ENCODE results near the gene WFDC1.

Gene WFDC1

DNA sequence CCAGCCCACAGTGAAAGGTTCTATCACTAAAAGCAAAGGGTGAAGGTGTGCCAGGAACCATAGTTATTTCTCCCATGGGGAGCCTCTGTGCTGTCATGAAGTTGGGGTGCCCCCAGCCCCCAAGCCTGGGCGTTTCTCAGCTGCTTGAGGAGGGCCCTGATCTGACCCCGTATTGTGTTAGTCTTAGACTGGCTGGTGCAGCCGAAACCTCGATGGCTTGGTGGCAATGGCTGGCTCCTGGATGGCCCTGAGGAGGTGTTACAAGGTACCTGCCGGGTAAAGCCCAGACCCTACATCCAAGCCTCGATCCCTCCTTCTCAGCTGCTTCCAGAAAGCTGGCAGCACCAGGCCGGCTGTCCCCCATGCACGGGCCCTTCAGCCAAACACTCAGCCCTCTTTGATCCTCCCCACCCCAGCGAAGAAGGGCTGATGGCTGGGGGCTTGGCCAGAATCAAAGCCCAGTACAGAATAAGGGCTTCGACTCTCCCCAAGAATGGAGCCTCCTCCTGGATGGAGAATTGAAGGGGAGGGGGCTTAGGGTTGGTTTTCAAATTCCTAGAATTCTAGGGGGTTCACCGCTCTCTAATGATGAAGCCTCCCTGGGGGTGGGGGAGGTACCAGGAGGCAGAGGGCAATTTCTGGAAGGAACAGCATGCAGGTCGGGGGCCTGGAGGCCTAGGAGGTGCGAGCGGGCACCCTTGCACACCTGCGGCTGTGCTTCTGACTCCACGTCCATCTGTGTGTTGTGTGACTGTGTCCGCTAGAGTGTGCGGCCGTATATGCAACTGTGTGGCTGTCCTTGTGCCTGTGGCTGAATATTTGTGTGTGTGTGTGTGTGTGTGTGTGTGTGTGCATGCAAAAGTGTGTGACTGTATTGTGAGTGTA lies 23.7 kb downstream of the WFDC1 start:
- no peak for FAIRE-seq
- DNase-seq (ENCODE audit: insufficient read length, low spot score): no peak
- TF ChIP-seq POLR2A (IDR thresholded peaks at IDR 0.05; ENCODE audit: low read depth, low read length): no peak

DNA sequence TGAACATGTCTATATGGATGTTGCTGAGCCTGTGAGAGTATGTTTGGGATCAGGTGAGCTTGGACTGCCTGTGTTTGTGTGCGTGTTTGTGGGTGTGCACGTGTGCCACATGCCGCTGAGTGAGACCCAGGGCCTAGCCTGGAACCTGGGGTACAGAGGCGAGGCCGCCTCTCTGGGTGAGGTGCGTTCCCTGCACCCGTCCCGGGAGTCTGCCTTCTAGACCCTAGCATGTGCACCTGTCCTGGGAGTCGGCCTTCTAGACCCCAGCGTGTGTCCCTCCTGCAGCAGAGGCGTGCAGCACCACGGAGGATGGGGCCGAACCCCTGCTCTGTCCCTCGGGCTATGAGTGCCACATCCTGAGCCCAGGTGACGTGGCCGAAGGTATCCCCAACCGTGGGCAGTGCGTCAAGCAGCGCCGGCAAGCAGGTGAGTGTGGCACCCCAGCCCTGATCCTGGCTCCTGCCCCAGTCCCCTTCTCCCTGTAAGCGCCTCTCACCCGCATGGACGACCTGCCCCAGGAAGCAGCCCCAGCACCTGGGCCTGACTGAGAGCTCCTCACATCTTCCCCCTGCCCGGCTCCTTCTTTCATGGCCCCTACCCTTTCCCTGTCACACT lies 24.6 kb downstream of the WFDC1 start:
- DNase-seq (ENCODE audit: insufficient read length, low spot score): no peak
- TF ChIP-seq POLR2A (IDR thresholded peaks at IDR 0.05; ENCODE audit: low read depth, low read length): no peak
- FAIRE-seq: no peak

DNA sequence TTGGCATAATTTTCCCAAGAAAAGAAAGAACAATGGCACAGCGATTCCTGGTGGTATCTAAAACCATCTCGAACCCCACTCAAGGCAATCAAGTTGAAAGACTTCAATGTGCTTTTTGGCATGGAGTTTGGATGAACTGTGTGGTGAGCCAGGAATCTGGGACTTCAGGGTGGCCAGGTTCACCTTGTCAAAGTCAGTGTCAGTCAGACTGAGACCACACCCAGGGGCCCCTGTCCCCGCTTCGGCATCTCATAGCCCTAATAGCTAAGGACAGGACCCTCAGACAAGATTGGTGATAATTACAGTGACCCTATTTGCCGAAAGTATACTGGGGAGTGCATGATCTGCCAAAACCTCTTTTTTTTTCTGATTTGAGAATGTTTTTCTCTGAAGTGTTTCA lies 25.8 kb downstream of the WFDC1 start:
- no peak for FAIRE-seq
- no peak for DNase-seq (ENCODE audit: insufficient read length, low spot score)
- TF ChIP-seq POLR2A (IDR thresholded peaks at IDR 0.05; ENCODE audit: low read depth, low read length): no peak

DNA sequence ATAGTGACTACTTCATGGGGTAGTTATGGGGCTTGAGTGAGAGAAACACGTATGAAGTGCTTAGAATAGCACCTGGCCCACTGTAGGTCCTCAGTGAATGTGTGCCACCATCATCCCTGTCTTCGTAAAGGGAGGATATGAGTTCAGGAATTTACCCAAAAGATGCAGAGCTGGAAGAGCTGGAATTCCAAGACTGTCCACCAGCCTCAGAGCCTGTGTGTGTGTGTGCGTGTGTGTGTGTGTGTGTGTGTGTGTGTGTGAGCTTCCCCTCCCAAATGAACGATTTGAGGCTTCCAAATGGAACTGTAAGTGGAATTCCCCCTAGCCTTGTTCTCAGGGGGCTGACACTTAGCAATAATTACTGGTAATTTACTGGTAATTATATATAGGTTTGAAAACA lies 27.3 kb downstream of the WFDC1 start:
- TF ChIP-seq POLR2A (IDR thresholded peaks at IDR 0.05; ENCODE audit: low read depth, low read length): no peak
- no peak for DNase-seq (ENCODE audit: insufficient read length, low spot score)
- FAIRE-seq: no peak

DNA sequence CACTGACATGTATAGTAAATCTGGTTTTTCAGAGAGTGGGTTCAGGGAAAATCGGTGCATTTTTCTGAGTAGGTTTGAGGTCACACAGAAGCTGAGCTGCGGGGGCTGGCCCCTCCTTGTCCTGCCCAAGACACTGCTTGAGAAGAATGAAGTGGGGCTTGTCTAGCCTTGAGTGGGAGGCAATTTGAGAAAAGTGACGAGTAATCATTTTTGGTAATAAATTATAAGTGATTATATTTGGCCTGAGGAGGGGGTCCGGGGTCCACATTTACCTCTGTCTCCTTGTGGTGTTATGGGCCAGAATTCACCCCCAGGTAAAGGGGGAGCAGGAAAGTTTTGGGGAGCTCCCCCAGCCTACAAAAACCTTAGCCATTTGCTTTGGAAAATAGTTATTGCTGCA lies 28.1 kb downstream of the WFDC1 start:
- DNase-seq (ENCODE audit: insufficient read length, low spot score): no peak
- no peak for TF ChIP-seq POLR2A (IDR thresholded peaks at IDR 0.05; ENCODE audit: low read depth, low read length)
- FAIRE-seq: no peak

DNA sequence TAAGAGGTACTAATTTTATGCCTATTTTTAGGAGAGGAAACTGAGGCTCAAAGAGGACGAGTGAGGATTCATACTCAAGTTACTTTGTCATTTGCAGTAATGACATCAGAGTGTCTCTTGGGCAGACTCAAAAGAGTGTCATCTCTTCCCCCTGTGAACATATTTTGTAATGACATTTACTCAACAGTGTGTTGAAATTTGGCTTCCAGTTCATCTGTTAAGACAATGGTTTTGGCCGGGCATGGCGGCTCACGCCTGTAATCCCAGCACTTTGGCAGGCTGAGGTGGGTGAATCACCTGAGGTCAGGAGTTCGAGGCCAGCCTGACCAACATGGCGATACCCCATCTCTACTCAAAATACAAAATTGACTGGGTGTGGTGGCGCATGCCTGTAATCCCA lies 28.9 kb downstream of the WFDC1 start:
- DNase-seq (ENCODE audit: insufficient read length, low spot score): no peak
- FAIRE-seq: no peak
- no peak for TF ChIP-seq POLR2A (IDR thresholded peaks at IDR 0.05; ENCODE audit: low read depth, low read length)

DNA sequence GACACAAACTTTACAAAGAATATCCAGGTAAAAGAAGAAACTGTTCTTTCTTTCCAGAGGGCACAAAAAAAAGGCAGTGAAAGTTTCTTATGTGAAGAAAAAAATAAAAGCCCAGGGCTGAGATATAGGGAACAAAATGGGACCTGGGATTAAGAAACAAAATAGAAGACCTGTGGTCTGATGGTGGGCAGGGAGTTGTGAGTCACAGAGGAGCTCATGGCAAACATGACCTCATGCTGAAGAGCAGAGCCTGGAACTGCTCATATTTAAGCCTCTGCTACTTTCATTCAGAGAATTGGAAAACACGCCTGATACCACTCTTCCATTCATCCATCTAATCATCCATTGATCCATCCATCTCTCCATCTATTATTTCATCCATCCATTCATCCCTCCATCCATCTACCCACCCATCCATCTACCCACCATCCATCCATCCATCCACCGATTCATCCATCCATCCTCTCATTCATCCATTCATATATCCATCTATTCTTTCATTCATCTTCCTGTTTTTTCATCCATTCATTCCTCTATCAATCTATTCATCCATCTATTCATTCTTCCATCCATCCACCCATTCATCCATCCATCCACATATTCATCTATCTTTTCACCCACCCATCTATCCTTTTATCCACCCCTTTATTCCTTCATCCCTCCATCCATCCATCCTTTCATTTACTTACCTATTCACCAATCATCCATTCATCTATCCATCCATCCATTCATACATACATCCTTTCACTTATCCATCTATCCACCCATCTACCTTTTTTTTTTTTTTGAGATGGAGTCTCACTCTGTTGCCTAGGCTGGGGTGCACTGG lies 30.0 kb downstream of the WFDC1 start:
- DNase-seq (ENCODE audit: insufficient read length, low spot score) (no peak), FAIRE-seq (no peak)
- TF ChIP-seq POLR2A (IDR thresholded peaks at IDR 0.05; ENCODE audit: low read depth, low read length): no peak

DNA sequence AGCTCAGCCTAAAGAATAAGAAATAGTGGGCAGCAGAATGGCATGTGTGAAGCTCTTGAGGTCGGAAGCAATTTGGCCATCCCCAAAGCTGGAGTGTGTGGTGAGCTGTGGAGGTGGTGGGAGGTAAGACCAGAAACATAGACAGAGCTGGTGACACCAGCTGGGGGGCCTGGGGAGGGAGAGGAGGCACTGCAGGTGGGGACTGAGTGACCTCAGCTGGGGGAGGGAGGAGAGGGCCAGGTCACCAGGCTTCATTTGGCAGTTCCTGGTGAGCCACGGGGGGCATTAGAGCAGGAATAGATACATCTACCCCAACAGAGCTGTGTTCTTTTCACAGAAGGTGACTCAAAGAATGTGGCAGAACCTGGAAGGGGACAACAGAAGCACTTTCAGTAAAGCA lies 31.9 kb downstream of the WFDC1 start:
- FAIRE-seq: no peak
- TF ChIP-seq POLR2A (IDR thresholded peaks at IDR 0.05; ENCODE audit: low read depth, low read length): no peak
- no peak for DNase-seq (ENCODE audit: insufficient read length, low spot score)

DNA sequence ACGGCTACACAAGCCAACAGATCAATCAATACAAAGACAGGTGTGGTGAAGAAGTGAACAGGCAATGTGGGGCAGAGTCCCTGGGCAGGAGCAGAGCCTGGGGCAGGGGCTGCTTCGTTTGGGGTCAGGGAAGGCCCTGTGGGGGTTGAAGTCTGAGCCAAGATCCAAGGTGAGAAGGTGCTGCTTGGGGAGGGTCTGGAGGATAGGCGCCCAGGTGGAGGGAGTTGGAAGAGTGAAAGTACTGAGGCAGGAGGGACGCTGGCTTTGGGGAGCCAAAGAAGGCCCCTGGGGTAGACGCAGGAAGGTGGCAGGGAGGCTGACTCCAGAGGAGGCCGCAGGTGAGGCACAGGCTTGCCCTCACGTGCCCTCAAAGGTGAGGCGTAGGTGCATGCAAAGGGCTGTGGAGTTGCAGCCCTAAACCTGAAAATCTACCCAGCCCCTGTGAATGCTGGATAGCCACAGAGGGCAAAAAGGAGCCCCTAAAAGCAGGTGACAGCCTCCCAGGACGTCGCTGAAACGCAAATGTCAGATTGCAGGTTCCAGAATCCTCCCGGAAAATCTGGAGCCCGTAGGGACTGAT lies 33.3 kb downstream of the WFDC1 start:
- no peak for FAIRE-seq
- no peak for TF ChIP-seq POLR2A (IDR thresholded peaks at IDR 0.05; ENCODE audit: low read depth, low read length)
- DNase-seq (ENCODE audit: insufficient read length, low spot score): no peak

DNA sequence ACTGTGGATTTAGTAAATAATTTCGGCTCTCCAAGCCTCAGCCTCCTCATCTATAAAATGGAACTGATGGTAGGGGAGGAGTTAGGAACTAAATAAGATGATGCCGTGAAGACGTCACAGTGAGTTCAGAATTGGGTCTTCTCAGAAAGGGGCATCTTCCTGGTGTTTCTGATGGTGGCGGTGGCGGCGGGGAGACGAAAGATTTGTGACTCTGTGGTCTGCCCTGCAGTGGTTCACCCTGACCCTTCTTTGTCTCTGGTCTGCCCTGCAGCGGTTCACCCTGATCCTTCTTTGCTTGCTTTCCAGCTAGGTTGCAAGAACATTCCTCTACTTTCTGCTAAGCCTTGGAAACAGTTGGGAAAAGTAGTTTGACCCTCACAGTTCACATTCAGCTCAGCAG lies 34.3 kb downstream of the WFDC1 start:
- no peak for TF ChIP-seq POLR2A (IDR thresholded peaks at IDR 0.05; ENCODE audit: low read depth, low read length)
- FAIRE-seq (no peak), DNase-seq (ENCODE audit: insufficient read length, low spot score) (no peak)

DNA sequence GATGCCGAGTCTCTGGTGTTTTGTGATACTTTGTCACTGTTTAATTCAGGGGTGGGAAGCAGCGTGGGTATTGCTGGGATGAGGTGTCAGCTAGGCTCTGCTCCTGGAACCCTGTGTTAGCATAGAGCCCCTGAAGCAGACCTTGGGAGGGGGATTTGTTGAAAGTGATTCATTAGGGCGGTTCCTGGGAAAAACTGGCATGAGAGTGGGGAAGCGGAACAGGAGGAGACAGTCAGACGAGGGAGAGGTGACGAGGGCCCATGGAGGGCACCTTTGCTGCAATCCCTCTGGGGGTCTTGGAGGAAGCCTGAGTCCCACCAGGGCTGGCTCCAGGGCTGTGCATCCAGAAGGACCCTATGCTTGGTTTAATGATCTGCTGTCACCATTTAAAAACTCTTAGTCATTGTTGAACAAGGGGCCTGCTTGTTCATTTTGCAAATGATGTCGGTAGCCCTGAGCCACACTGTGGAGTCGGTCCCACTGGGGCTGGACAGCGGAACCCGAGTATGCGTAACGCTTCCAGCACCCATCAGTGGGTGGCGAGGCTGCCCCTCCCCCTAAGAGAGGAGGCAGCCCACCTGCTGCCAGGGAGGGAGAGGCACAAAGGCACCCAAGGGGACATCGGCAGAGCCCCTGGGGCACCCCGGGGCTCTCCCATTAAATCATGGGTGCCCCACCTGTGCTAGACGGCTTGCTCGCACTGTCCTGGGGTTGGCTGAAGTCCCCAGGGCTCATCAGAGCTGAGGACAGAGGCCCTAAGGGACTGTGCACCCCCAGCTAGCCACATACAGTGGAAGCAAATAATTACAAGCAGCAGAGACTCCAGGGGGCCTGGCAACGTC lies 35.4 kb downstream of the WFDC1 start:
- FAIRE-seq: no peak
- DNase-seq (ENCODE audit: insufficient read length, low spot score): no peak
- TF ChIP-seq POLR2A (IDR thresholded peaks at IDR 0.05; ENCODE audit: low read depth, low read length): no peak

DNA sequence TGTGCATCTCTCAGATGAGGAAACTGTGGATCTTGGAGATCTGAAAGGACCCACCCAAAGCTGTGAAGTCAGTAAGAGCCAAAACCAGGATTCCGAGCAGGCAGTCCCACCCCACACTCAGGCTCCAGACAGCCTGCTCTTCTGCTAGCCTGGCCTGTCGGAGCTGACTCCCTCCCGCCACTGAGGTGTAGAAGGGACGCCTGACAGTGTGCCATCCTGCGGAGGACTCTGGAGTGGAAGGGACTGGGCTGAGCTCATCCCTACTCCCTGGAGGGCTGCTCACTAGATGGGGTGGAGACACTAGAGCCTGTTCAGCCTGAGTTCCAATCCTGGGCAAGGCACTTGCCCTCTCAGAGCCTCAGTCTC lies 36.0 kb downstream of the WFDC1 start:
- no peak for TF ChIP-seq POLR2A (IDR thresholded peaks at IDR 0.05; ENCODE audit: low read depth, low read length)
- DNase-seq (ENCODE audit: insufficient read length, low spot score) (no peak), FAIRE-seq (no peak)

Measured in H54 (cell line).